Testis (tissue), 3 donors: ENCODE measurements around the gene DUOXA1. TPM values are rescaled to one million over a fixed set of nuclear protein-coding genes. Genes with fewer than 3 reads are reported as not detected.

Experiments
- DNase-seq: peaks from one replicate; pipeline ENCODE4 v3.0.0-alpha.2; 2019
- H3K27ac ChIP-seq, 2 donors: fragments of 200-600 bp; sonication (generic); one replicate each; pipeline ENCODE4 v1.5.1; 2019
- H3K27me3 ChIP-seq: fragments of 200-600 bp; sonication (generic); one replicate; pipeline ENCODE4 v1.5.1; 2019
- H3K36me3 ChIP-seq: fragments of 200-600 bp; sonication (generic); one replicate; pipeline ENCODE4 v1.5.1; 2017; ENCODE audit warnings: low read depth; ENCODE audit errors: missing control alignments
- H3K4me1 ChIP-seq: fragments of 200-600 bp; sonication (generic); one replicate; pipeline ENCODE4 v1.5.1; 2019
- H3K4me3 ChIP-seq, 2 donors: fragments of 200-600 bp; sonication (generic); one replicate each; pipeline ENCODE4 v1.5.1; 2017 to 2019
- H3K9me3 ChIP-seq: fragments of 200-600 bp; sonication (generic); one replicate; pipeline ENCODE4 v1.5.1; 2017
- CTCF ChIP-seq, 3 experiments: fragments of 450-650 bp in 2 of 3; fragments of 200-600 bp in 1 of 3; sonication (generic) in 1 of 3; IDR thresholded peaks; one replicate each; pipeline ENCODE4 v1.5.1; 2016 to 2019; ENCODE audit warnings: antibody characterized with exemption in 3 of 3, mild to moderate bottlenecking in 2 of 3, moderate library complexity in 1 of 3
- POLR2A ChIP-seq: fragments of 450-650 bp; IDR thresholded peaks from one replicate; pipeline ENCODE4 v1.6.1; 2017; ENCODE audit warnings: antibody characterized with exemption, mild to moderate bottlenecking, moderate library complexity
- WGBS, 2 donors: methylation state at CpG; one replicate each; pipeline ENCODE4 v1.1.5; 2018; 5-methylcytosine and 5-hydroxymethylcytosine counted together
- intact Hi-C: fragments of 100-400 bp; cut with DNase I; formaldehyde crosslinking; loops from one replicate; pipeline ENCODE4 v1.15.1; 2023; ENCODE audit warnings: low total_unique reads
- polyA plus RNA-seq: library from polyadenylated mRNA; stranded (reverse); fragments of 350-450 nt; fragmentation: Illumina TruSeq; extraction: RNeasy Lipid Tissue Mini Kit (QIAGEN cat#74804); gene quantifications from one replicate; pipeline ENCODE4 v1.2.3, GENCODE V29; 2014; ENCODE audit warnings: low read depth, low replicate concordance; ENCODE audit not compliant: insufficient read depth
- total RNA-seq, 2 donors: library from RNA; depleted of rRNA; stranded (reverse); fragments of >200 nt; gene quantifications; one replicate each; pipeline ENCODE4 v1.2.3, GENCODE V29; 2016

Gene DUOXA1
- total and polyA plus RNA-seq, 3 donors from 2014 or later = 0.31 to 1.0 (median 0.94) TPM

DNA sequence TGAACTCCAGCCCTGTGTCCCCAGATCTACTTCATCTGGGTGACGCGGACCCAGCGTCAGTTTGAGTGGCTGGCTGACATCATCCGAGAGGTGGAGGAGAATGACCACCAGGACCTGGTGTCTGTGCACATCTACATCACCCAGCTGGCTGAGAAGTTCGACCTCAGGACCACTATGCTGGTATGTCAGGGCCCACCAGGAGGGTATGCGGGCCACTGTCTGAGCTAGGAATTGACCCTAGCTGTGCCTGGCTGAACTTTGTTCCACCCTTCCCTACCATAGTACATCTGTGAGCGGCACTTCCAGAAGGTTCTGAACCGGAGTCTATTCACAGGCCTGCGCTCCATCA lies 33.8 kb upstream of the DUOXA1 start:
- no peak for DNase-seq
- Histone ChIP-seq H3K27ac (no peak overlapping the region), H3K4me1 (peaks cover 13% of the 10 kb centered on the region), H3K9me3 (no peaks in the 10 kb centered on the region), H3K4me3 (no peak overlapping the region), H3K36me3 (no peaks in the 10 kb centered on the region), H3K27me3 (no peaks in the 10 kb centered on the region)
- no peak for TF ChIP-seq POLR2A
- TF ChIP-seq CTCF (IDR thresholded peaks at IDR 0.05) = no peak
- intact Hi-C loops = no loop called here
- WGBS, 2 donors = 88% methylated on average over 9 of the region's 9 CpGs

DNA sequence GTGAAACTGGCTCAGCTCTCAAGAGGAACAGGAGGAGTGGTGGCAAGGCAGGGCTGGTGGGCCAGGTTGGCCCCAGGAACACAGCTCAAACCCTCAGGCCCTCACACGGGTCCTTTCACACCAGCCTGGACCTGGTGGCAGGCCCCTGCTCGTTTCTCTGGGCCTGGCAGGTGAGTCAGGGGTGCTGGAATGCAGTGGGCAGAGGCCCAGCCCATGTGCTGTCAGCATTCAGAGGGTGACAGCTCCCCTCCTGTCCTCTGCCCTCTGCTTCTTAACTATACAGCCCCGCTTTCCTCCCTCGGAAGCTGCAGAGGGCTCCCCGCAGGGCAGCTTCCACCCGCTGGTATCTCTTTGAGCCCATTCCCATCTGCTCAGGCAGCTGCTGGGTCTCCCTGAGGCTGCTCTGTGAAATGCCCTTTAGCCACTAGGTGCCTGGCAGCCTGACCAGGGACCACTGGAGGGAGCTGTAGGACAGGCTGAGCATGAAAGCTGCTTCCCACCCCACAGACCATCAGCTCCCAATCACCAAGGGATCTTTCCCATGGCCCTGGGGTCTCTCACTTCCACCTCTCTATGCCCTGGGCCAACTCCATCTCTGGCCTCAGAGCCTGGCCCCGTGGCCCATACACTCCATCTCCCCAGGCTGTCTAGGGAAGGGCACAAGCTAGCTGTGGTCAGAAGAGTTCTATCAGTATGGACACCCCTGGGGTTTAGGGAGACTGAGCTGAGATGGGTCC lies 33.3 kb upstream of the DUOXA1 start:
- Histone ChIP-seq H3K27me3 (no peaks in the 10 kb centered on the region), H3K4me3 (no peak overlapping the region), H3K27ac (no peak overlapping the region), H3K9me3 (no peaks in the 10 kb centered on the region), H3K4me1 (peaks cover 13% of the 10 kb centered on the region), H3K36me3 (no peaks in the 10 kb centered on the region)
- intact Hi-C loops = no loop called here
- WGBS, 2 donors = 16 to 47% methylated on average over 5 to 7 of the region's 7 CpGs
- TF ChIP-seq CTCF (IDR thresholded peaks at IDR 0.05) (peak; percentile 59 to 73 (median 61)), POLR2A (no peak)
- DNase-seq = peak; percentile 87

DNA sequence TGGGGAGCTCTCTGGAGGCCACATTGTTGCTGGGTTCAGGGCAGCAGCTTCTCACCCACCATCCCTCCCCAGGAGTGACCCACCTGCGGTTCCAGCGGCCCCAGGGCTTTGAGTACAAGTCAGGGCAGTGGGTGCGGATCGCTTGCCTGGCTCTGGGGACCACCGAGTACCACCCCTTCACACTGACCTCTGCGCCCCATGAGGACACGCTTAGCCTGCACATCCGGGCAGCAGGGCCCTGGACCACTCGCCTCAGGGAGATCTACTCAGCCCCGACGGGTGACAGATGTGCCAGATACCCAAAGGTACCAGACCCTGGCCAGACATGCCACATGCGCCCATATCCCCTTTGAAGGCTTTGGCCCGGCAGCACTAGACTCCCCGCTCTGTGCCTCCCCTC lies 32.0 kb upstream of the DUOXA1 start:
- H3K4me3 ChIP-seq = no peak overlapping the region
- no peaks in the 10 kb centered on the region for H3K27me3 ChIP-seq
- H3K27ac ChIP-seq = no peak overlapping the region
- no peaks in the 10 kb centered on the region for H3K36me3 ChIP-seq
- H3K4me1 ChIP-seq = peaks cover 13% of the 10 kb centered on the region
- DNase-seq = no peak
- TF ChIP-seq CTCF (IDR thresholded peaks at IDR 0.05) (no peak), POLR2A (no peak)
- WGBS, 2 donors = 86 to 87% methylated on average over 10 to 14 of the region's 14 CpGs
- no peaks in the 10 kb centered on the region for H3K9me3 ChIP-seq
- intact Hi-C loops = no loop called here

GRCh38 chr15:45157974-45158373 lies 28.3 kb upstream of the DUOXA1 start:
- H3K36me3 ChIP-seq = no peaks in the 10 kb centered on the region
- no peak overlapping the region for H3K4me3 ChIP-seq
- WGBS, 2 donors = 82 to 100% methylated on average over 1 of the region's 1 CpG
- no peak overlapping the region for H3K27ac ChIP-seq
- H3K4me1 ChIP-seq = peaks cover 4% of the 10 kb centered on the region
- DNase-seq = no peak
- H3K27me3 ChIP-seq = no peaks in the 10 kb centered on the region
- intact Hi-C loops = loop anchor here (10.0 kb wide), 1 partner anchor 247 kb away; a partner anchor contains a TSS
- H3K9me3 ChIP-seq = no peaks in the 10 kb centered on the region
- TF ChIP-seq CTCF (IDR thresholded peaks at IDR 0.05) = no peak
- no peak for TF ChIP-seq POLR2A
